Measurements from ENCODE around the gene ABCC4.

GRCh38 chr13:95335667-95336066, 34.4 kb upstream of the ABCC4 start:
- TF ChIP-seq POLR2A (IDR thresholded peaks at IDR 0.05) (no peak), CTCF (IDR thresholded peaks at IDR 0.05) (no peak)

Data from stomach (tissue), 4 donors.